ENCODE results near the gene APBA3. TPM values are rescaled to one million over a fixed set of nuclear protein-coding genes. Genes with fewer than 3 reads are reported as not detected.
"Not testable (repeated sequence)": the region's sequence is repeated elsewhere in the genome, so short reads cannot be mapped to it uniquely, and the experiment has no call there.

APBA3 gene
- total and polyA plus RNA-seq, 3 donors from 2014 or later, result 12.0 to 48.3 (median 34.4) TPM

GRCh38 chr19:3762501-3763459 lies 1.3 kb upstream of the APBA3 start, which contains the start of gene MRPL54:
Gene MRPL54 (plus strand): TSS chr19:3762682. CDS start chr19:3762701, 19 bp downstream.
- Histone ChIP-seq H3K27ac (peak within 1 kb of the TSS; percentile 98), H3K4me1 (peaks cover 9% of the 10 kb centered on the region), H3K27me3 (no peaks in the 10 kb centered on the region), H3K9me3 (no peaks in the 10 kb centered on the region), H3K36me3 (ENCODE audit: low read depth, missing control alignments) (no peaks in the 10 kb centered on the region), H3K4me3 (peak within 1 kb of the TSS; percentile 84 to 86)
- intact Hi-C loops (cut with DNase I; ENCODE audit: low total_unique reads), result no loop called here
- TF ChIP-seq POLR2A (IDR thresholded peaks at IDR 0.05), result no peak
- peak in 1 of 3 experiments; percentile 11 for TF ChIP-seq CTCF (IDR thresholded peaks at IDR 0.05)
- 2 to 3% methylated on average over 32 to 47 of the region's 47 CpGs for WGBS, 2 donors
- peak; percentile 99 for DNase-seq

- Histone ChIP-seq H3K36me3 (ENCODE audit: low read depth, missing control alignments) (no peaks in the 10 kb centered on the region), H3K27me3 (no peaks in the 10 kb centered on the region), H3K9me3 (no peaks in the 10 kb centered on the region), H3K4me3 (peak overlapping the region; percentile 66 to 84), H3K27ac (peak overlapping the region; percentile 98), H3K4me1 (peaks cover 9% of the 10 kb centered on the region)
- 39 to 51% methylated on average over 1 of the region's 1 CpG for WGBS, 2 donors
- intact Hi-C loops (cut with DNase I; ENCODE audit: low total_unique reads), result no loop called here
- DNase-seq, result no peak
- TF ChIP-seq CTCF (IDR thresholded peaks at IDR 0.05), result no peak
- TF ChIP-seq POLR2A (IDR thresholded peaks at IDR 0.05), result no peak
Observed at GRCh38 chr19:3762130-3762473, 610 bp upstream of the APBA3 start.

GRCh38 chr19:3760871-3761361 lies 576 bp downstream of the APBA3 start:
- Histone ChIP-seq H3K4me3 (peak overlapping the region; percentile 73 to 86), H3K36me3 (ENCODE audit: low read depth, missing control alignments) (no peaks in the 10 kb centered on the region), H3K27me3 (no peaks in the 10 kb centered on the region), H3K27ac (peak overlapping the region; percentile 40 to 98), H3K9me3 (no peaks in the 10 kb centered on the region), H3K4me1 (peaks cover 9% of the 10 kb centered on the region)
- no peak for DNase-seq
- TF ChIP-seq POLR2A (IDR thresholded peaks at IDR 0.05) (no peak), CTCF (IDR thresholded peaks at IDR 0.05) (no peak)
- intact Hi-C loops (cut with DNase I; ENCODE audit: low total_unique reads), result no loop called here
- WGBS, 2 donors, result 14 to 21% methylated on average over 7 of the region's 7 CpGs

GRCh38 chr19:3759482-3760254 lies 1.8 kb downstream of the APBA3 start:
- H3K36me3 ChIP-seq (ENCODE audit: low read depth, missing control alignments), result no peaks in the 10 kb centered on the region
- H3K9me3 ChIP-seq, result no peaks in the 10 kb centered on the region
- DNase-seq, result no peak
- no peaks in the 10 kb centered on the region for H3K27me3 ChIP-seq
- 88 to 90% methylated on average over 11 to 14 of the region's 19 CpGs for whole genome bisulfite sequencing, 2 donors
- no peak overlapping the region for H3K27ac ChIP-seq
- no peak overlapping the region for H3K4me3 ChIP-seq
- no peak for TF ChIP-seq POLR2A (IDR thresholded peaks at IDR 0.05)
- TF ChIP-seq CTCF (IDR thresholded peaks at IDR 0.05), result no peak
- H3K4me1 ChIP-seq, result peaks cover 9% of the 10 kb centered on the region
- intact Hi-C loops (cut with DNase I; ENCODE audit: low total_unique reads), result no loop called here

GRCh38 chr19:3758297-3758696 lies 3.2 kb downstream of the APBA3 start:
- H3K36me3 ChIP-seq (ENCODE audit: low read depth, missing control alignments); H3K27me3 ChIP-seq; H3K4me1 ChIP-seq; H3K27ac ChIP-seq; H3K4me3 ChIP-seq; DNase-seq; intact Hi-C loops (cut with DNase I; ENCODE audit: low total_unique reads); H3K9me3 ChIP-seq: not testable (repeated sequence)
- WGBS, 2 donors, result 95 to 96% methylated on average over 10 to 13 of the region's 13 CpGs

GRCh38 chr19:3757705-3758104 lies 3.8 kb downstream of the APBA3 start:
- intact Hi-C loops (cut with DNase I; ENCODE audit: low total_unique reads); H3K36me3 ChIP-seq (ENCODE audit: low read depth, missing control alignments); H3K27me3 ChIP-seq; H3K4me1 ChIP-seq; H3K4me3 ChIP-seq; DNase-seq; H3K9me3 ChIP-seq; H3K27ac ChIP-seq: not testable (repeated sequence)
- 95 to 96% methylated on average over 7 of the region's 7 CpGs for WGBS, 2 donors

Data from testis (tissue), 3 donors.